CD4-positive, alpha-beta T cell treated with Interleukin-17A for 1 hour (primary cell): ENCODE measurements around the gene PIN4.
"Not testable (repeated sequence)": the region's sequence is repeated elsewhere in the genome, so short reads cannot be mapped to it uniquely, and the experiment has no call there.

ENCODE experiments used
- DNase-seq: peaks from one replicate; pipeline ENCODE4 v3.0.0-alpha.2; 2020

PIN4 gene

GRCh38 chrX:72181178-72182125, at the start of gene PIN4:
Gene PIN4 (plus strand): TSS chrX:72181757. CDS start chrX:72181786, 29 bp downstream.
- peak; percentile 91 for DNase-seq

GRCh38 chrX:72132456-72132855, 49.1 kb upstream of the PIN4 start:
- no peak for DNase-seq

- no peak for DNase-seq
These were observed 47.6 kb upstream of the PIN4 start for GRCh38 chrX:72133851-72134546.

- DNase-seq, result no peak
These were observed 43.6 kb upstream of the PIN4 start for GRCh38 chrX:72137846-72138495.

GRCh38 chrX:72139538-72139937, 42.0 kb upstream of the PIN4 start:
- DNase-seq, result no peak

GRCh38 chrX:72141372-72142004, 40.1 kb upstream of the PIN4 start:
- no peak for DNase-seq

- no peak for DNase-seq
These were observed 39.3 kb upstream of the PIN4 start for GRCh38 chrX:72142094-72142793.

- DNase-seq, result no peak
These were observed 38.6 kb upstream of the PIN4 start for GRCh38 chrX:72142794-72143608.

GRCh38 chrX:72143609-72143907, 38.0 kb upstream of the PIN4 start:
- no peak for DNase-seq

- DNase-seq, result no peak
These were observed 36.4 kb upstream of the PIN4 start for GRCh38 chrX:72145181-72145580.

GRCh38 chrX:72146527-72146926, 35.0 kb upstream of the PIN4 start:
- no peak for DNase-seq

- DNase-seq, result no peak
These were observed 22.8 kb upstream of the PIN4 start for GRCh38 chrX:72158773-72159172.

- no peak for DNase-seq
These were observed 21.8 kb upstream of the PIN4 start for GRCh38 chrX:72159769-72160168.

- no peak for DNase-seq
These were observed 16.0 kb upstream of the PIN4 start for GRCh38 chrX:72165551-72165950.

GRCh38 chrX:72169008-72169728, 12.4 kb upstream of the PIN4 start:
- peak; percentile 86 for DNase-seq

- not testable (repeated sequence) for DNase-seq
These were observed 5.3 kb upstream of the PIN4 start for GRCh38 chrX:72176289-72176688.

GRCh38 chrX:72176981-72177380, 4.6 kb upstream of the PIN4 start:
- DNase-seq, result no peak

- DNase-seq, result no peak
These were observed 1.0 kb upstream of the PIN4 start for GRCh38 chrX:72180539-72180938.

GRCh38 chrX:72182924-72183323, 1.4 kb downstream of the PIN4 start:
- DNase-seq, result no peak

GRCh38 chrX:72201836-72202536, 20.4 kb downstream of the PIN4 start:
- DNase-seq, result no peak
